NCI-H524 treated with DMSO at 0.1 percent for 48 hours (cell line): ENCODE measurements around the gene CCN5.
"Not testable (repeated sequence)": the region's sequence is repeated elsewhere in the genome, so short reads cannot be mapped to it uniquely, and the experiment has no call there.

Source experiments
- DNase-seq: peaks from one replicate; lab custom pipeline; 2025; lab: John Stamatoyannopoulos, UW

CCN5 gene

DNA sequence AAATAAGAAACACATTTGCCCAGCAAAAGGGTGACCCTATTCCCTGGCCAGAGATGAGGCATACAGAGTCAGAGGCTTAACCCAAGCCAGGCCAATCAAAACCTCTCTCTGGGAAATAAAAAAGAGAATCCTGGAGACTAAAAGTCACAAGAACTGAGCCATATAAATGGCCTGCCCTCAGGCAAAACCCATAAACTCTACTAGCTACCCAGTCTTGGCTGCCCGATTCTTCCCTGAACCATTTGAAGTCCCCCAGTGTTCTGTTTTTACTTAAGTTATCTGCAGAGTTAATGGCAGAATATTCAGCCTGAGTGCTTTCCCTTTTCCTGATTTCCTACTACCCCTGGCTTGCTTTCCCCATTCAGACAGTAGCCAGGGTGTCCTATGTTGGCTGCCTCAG is 44.4 kb downstream of the CCN5 start:
- no peak for DNase-seq

DNA sequence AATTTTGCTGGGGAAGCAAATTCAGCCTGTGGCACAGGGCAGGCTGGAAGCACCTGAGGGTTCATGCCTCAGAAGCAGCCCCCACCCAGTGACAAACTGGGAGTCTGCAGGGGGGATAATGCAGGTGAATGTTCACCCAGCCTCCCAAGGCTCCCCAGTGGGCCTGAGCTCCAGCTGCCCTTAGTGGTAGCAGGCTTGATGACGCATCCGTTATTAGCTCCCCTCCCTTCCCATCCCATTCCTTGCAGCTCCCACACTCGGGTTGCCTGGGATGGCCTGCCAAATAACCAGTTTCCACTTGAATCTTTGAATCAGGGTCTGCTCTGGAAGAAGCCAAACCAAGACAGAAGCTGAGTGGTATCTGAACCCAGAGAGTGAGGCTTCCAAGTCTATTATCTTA is 46.3 kb downstream of the CCN5 start:
- DNase-seq, result no peak

DNA sequence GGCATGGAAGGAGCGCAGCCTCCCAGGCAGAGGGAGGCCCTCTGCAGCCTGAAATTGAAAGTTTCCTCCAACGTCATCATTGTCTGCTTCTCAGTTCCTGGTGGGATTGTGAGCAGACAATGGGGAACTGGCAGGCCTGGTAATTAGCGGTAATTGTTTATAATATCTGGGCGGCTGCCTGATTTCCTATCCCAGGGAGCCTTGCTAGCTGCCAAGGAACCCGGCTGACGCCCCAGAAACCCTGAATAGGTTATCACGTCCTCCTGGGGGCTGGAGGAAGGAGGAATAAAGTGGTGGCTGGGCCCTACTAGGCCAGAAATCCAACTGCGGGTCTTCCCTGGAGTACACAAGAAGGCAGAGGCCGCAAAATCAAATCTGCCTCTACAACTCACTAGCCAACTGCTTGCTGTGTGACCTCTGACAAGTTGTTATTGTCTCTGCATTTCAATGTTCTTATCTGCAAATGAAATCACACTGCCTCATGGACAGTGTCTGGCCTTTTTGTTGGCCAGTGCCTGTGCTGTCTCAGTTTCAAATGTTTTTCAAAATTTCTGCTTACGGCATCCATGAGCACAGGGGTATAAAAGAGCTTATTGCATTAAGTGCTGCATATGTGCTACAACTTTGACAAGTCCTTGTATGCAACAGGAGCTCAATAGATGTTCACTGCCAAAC is 47.4 kb downstream of the CCN5 start:
- no peak for DNase-seq

DNA sequence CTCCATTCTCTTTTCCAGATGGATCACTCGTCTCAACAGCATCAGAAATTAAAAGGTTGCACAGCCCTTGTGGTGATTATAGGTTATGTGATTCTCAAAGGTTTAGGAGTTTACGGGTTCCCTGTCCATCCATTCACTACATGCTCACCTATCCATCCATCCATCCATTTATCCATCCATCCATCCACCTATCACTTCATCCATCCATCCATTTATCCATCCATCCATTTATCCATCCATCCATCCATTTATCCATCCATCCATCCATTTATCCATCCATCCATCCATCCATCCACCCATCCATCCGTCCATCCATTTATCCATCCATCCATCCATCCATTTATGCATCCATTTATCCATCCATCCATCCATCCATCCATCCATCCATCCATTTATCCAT is 48.6 kb downstream of the CCN5 start:
- not testable (repeated sequence) for DNase-seq

DNA sequence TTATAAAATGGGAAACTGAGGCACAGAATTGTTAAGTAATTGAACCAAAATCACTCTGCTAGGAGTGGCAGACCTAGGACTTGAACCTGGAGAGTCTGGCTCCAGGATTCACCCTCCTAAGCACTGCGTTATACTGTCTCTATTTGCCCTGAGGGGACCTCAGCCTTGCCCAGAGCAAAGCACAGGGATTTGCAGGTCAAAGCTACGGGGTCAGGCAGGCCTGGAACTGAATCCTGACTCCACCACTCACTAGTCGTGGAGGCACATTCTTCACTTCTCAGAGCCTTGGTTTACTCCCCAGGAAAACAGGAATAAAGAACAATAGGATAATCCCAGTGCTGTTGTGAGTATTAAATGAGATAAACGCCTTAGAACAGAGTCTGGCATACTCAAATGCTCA is 49.9 kb downstream of the CCN5 start:
- no peak for DNase-seq

DNA sequence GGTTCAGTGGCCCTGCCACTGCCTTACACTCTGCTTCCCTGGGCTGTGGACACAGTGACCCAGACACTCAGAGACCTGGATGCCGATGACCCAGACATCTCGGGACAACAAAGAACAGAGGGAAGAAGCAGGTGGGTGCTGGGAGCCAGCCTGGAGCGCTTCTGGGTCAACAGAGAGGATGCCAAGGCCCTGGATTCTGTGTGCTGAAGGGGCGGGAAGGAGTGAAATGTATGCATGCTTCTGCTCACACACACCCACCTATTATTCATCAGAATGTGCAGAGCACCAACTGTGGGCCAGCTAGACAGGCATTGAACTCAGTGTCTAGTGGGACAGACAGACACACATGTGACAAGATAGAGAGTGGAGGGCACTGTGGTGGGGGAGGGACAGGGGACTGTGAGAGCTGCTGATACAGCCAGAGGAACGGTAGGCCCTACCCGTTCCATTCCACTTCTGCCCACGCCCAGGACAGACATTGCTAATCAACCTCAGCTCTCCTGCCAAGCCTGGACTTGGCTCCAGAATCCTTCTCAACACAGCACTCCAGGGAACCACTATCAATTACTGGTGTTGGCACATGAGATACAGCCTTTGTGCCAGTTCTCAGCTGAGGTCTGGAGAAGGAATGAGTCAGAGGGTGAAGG is 50.7 kb downstream of the CCN5 start:
- DNase-seq, result no peak

DNA sequence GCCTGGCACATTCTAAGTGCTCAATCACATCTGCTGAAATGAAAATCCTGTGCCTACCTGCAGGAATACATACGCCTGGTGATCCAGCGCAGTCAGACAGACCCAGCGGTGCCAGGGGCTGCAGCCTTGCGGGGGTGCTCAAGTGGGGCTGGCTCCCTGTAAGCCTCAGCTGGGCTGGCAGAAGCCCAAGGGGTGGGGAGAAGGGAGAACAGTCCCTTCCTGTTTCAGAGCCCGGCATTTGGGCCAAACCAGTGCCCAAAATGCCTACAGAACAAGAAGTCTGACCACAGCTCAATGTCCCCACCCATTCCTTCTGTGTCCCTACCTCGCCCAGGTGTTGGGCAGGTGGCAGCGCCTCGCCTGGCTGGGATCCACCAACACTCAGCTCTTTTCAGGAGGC is 53.1 kb downstream of the CCN5 start:
- no peak for DNase-seq

DNA sequence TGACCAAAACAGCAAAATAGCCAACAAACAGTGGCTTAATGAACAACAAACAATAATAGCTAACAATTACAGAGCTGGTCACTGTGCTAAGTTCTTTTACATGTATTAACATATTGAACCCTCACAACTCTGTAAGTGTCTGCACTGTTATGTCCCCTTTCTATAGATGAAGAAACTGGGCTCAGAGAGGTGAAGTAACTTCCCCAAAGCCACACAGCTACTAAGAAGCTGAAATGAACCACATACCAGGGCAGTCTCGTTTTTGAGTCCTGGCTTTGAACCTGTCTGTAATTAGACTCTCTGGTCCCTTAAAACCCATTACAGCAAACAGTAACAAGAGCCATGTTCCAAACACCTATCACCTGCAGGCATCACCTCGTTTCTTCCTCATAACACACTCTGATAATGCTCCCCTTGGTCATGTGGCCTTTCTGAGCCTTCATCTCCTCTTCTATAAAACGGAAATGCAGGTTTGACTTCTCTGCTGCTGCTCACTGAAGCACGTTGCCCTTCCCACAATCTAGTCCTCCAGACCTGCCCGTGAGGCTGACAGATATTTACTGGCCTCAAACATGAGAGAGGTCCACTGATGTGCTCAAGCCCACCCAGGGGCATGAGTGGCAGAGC is 53.8 kb downstream of the CCN5 start:
- DNase-seq, result no peak

DNA sequence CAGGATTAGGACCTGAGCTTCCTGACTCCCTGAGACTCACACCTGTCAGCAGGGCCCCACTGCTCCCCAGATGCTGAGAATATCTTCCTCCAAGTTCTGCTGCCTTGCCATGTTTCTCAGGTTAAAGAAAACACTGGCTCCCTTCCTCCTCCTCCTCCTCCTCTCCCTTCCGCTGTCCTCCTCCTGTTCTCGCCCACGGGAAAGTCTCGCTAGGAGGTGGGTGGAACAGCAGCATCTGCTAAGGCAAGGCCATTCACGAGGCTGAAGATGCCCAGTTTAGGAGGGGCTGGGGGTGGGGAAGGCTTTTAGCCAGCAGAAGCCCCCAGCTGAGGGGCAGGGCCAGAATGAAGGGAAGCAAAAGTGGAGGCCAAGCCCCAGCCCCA is 54.3 kb downstream of the CCN5 start:
- DNase-seq, result no peak

DNA sequence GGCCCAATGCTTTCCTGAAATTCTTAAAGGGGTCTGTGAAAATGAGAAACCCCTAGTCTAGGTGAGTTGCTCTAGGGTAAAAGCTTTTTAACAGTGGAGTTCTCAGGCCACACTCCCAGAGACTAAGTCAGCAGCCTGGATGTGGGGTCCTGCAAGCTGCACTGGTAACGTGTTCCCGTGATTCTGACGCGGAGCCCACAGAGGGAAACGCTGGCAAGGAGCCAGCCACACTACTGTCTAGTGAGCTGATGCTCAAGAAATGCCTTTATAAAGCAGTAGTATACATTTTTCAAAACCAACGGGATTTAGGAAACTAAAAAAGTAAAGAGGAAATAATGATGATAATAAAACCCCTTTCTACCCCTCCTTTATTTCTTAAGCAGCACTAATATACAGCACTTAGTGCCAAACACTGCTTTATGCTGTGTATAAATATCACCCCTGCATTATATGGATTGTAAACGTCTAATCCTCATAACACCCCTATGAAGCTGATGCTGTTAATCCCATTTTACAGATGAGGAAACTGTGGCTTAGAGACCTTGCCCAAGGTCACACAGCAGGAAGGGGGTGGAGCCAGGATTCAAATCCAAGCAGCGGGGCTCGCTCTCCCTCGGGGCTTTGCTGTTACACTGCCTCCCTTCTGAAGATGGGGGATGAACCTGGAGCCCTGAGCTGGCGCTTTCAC is 55.5 kb downstream of the CCN5 start:
- no peak for DNase-seq

DNA sequence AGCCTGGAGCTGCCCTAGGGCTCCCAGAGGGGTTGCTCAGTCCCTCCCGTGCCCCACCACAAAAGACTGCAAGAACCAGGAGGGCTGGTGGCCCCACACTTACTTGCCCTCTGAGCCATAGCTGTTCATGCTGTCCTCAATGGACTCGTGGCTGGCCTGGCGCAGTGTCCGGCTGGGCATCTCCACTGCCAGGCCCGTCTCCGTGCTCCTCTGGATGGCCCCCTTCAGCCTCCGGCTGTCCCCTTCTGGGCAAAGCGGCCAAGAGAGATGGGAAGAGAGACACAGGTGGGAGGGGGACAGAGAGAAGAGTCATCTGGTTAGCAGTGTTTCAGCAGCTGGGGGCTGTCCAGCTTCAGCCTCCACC is 56.0 kb downstream of the CCN5 start:
- no peak for DNase-seq

DNA sequence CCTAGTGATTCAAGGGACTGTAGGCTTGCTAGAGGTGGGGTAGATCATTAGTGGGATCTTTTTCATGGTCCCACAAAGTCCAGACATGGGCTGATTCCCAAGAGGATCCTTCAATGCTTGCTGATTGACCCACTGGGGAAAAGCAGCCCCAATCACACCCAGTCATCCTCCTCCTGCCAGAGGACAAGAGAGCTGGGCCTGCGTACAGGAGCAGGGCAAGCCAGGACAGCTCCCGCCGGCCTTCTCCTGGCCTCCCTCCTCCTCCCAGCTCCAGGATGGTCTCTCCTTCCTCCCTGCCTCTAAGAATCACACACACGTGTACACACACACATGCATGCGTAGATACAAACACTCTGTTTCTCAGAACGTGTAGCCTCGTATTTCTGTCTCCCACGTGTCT is 57.5 kb downstream of the CCN5 start:
- no peak for DNase-seq

DNA sequence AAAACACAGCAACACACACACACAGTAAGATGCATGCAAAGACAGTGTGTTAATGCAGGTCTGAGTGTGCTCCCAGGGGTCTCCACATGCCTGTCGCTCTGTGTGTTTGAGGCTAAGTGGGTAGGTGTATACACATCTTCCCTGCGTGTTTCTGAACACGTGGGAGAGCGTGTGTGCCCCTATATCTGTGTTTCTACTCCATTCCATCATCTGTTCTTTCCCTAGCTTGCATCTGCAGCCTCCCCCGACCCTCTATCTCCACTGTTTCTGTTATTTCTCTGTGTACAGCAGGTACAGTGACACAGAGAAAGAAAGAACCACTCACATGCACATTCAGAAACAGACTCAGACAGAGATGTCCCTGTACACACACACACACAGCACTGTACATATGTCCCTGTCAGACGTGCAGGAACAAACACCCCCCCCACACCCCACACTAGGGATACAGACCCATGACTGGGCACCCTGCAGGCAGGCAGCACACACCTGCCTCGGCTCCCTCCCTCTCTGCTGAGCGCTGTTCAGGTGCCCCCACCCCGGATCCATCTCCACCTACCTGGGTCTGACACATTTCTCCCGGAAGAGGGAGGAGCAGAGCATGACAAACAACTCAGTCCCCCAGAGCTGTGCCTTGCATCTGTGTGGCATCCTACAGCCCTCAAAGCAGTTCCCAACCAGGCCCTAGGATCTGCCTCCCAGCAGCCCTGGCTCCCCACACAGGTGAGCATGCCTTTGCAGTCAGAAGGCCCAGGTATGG is 58.1 kb downstream of the CCN5 start:
- DNase-seq, result no peak

DNA sequence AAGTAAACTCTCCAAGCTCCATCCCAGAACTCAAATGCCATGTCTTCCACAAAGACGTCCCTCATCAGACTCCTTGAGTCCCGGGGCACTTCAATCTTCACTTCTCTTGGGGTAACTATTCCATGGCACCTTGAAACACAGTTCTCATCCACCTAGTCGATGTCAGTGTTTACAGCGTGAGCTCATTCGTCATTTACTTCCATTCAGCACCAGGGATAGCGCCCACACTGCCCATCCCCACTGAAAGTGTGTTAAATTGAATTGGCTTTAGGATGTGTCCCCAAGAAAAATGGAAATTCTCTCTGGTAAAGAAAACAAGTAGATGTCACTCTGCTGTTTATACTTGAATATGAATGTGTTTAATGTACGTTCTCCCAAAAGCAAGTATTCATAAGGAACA is 61.8 kb downstream of the CCN5 start:
- no peak for DNase-seq
